ENCODE results near the gene ROCK2.

Gene ROCK2

DNA sequence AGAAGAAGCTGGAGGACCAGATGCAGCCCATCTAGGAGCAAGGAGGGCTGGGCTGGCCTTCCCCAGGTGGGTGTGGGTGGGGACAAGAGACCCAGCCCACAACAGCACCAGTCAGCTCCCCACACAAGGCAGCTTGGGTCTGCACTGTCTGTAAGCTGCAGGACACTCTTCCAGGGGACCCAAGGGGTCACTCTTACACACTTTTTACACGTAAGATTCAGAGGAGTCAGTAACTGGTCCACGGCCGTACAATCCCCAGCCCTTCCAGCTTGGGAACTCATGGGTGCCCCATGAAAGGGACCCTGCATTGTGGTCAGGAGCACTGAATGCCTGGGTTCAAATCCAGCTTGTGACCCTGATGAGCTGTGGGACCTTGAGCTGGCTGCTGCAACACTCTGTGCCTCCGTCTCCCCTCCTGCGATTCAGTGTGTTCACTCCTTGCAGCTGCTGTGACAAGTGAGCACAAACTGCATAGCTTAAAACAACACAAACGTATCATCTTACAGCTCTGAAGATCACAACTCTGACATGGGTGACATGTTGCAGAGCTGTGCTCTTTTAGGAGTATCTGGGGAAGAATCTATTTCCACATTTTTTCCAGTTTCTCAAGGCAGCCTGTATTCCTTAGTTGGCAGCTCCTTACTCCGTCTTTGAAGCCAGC is 200.2 kb downstream of the ROCK2 start:
- DNase-seq = no peak

DNA sequence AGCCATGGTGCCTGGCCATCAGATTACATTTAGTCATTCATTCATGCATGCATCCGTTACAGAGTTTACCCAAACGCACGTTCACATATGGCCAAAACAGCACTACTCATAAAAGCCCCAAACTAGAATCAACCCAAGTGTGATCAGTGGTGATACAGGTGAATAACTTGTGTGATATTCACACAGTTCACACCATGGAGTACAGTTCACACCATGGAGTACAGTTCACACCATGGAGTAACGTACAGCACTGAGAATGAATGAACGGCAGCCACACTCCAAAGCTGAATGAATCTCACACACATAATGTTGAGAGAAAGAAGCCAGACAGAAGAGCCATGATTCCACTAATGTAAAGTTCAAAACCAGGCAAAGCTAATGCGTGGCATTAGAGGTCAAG is 201.4 kb downstream of the ROCK2 start:
- no peak for DNase-seq

DNA sequence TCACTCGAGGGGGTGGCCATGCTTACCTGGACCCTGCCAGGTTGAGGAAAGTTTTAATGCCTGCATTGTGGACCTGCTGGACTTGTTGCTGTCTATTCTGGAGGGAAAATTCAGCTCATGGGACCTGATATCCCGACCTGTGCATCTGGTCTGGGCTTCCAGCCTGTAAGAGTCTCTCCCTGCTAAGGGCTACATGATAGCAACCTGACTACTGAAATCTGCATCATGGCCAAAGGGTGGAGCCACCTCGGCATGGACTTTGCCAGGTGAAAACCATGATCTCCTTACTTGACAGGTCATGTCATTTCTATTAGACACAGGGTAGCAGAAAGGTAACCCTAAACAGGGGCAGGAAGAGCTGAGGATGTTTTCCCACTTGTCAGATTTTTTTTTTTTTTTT is 202.1 kb downstream of the ROCK2 start:
- DNase-seq = no peak

DNA sequence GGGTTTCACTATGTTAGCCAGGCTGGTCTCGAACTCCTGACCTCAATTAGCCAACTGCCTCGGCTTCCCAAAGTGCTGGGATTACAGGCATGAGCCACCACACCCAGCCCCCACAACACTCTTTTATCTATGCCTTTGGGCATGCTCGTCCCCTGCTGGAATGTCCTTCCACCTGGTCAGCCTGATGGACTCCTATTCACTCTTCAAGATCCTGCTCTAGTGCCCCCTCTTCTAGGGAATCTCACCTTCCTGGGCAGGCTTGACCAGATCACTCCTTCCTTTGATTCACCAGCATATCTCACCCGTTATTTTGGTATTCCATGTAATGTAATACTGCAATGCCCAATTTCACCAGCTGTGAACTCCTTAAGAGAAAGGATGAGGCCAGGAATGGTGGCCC is 203.1 kb downstream of the ROCK2 start:
- no peak for DNase-seq

DNA sequence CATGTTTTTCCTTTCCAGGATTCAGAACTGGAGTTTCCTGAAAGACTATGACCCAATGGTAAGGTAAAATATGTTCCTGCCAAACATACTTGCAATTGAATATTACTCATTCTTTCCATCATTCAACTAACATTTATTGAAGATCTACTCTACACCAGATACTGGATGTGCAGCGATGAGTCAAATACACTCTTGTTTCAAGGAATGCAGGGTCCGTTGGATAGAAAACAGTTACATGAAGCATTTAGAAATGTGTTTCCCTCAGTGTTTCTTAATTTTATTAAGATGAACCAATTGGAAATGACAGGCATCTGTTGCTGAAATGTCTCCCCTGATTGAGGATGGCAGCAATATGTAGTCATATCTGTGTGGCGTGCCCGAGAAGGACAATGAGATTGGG is 203.9 kb downstream of the ROCK2 start:
- DNase-seq = no peak

DNA sequence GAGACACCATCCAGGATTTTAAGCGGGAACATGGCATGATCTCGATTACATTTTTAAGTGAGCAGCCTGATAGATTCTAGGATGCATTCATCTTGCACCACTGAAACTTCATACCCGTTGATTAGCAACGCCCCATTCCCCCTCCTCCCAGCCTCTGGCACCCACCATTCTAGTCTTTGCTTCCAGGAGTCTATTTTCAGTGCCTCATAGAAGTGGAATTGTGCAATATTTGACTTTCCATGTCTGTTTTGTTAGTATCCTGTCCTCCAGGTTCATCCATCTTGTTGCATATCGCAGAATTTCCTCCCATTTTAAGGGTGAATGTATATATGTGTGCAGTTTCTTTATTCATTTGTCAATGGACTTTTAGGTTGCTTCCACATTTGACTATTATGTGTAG is 210.1 kb downstream of the ROCK2 start:
- no peak for DNase-seq

DNA sequence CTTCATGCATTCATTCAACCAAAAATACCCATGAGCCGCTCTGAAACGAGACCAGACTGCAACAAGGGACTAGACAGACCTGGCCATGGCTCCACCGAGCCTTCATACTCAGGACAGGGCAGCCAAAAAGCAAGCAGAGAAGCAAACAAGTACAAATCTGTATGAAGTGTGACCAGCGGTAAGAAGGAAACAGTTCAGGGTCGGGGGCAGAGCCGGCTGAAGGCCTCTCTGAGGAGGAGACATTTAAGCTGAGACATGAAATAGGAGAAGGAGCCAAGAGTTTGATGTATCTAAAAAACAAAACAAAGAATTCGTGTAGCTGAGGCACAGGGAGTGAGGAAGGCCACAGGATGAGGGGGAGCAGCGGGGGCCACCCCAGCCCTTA is 210.5 kb downstream of the ROCK2 start:
- DNase-seq = no peak

DNA sequence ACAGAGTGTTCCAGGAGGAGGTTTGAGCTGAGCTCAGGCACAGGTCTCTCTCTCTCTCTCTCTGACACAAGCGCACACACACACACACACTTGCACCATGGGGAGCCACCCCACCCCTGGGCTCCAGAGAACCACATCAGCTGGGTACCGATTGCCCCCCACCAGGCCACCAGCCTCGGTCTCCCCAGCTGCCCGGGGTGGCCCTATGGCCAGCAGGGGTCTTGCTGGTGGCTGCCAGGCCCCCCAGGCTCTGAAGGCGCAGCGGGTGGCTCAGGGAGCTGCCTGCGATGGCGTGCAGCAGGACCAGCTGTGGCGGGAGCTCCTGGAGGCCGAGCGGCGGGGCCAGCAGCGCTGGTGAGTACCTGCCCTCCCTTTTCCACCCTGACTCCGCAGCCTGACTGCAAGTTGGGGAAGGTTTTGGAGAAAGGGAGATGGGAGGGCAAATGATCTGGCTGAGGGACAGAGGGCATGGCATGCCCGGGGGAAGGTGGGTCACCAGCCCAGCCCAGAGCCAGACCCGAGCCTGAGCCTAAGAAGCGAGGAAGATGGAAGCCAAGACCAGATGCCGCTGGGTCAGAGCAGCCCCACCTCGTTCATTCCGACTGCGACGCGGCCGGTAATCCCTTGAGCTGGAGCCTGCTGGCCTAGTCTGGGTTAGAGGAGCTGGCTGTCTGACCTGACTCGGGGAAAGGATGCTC is 211.0 kb downstream of the ROCK2 start:
- DNase-seq = no peak

DNA sequence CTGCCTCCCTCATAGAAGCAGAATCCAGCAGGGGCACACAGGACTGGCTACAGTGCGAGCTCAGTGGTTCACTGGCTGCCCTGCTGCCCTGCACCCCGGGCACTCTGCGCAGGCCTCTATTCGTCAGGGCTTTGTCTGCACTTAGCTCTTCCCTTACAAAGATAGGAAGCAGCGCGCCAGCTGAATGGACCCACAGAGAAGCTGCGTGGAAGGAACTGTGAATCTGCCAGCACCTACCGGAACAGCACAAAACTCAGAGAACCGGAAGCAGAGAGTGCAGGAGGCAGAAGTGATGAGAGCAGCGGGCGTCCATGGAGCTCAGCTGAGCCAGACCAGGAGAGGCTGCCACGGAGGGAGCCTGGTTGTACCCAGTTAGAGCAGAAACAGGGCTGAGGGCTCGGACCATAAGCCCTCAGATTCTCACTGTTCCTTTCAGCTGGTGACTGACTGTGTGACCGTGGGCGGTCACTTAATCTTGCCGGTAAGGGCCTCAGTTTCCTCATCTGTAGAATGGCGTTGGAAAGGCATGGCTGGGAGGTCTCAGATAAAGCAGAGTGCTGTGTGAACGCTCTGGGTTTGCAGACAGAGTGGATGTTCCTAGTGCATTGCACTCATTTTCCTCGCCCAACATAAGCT is 212.3 kb downstream of the ROCK2 start:
- DNase-seq = no peak

DNA sequence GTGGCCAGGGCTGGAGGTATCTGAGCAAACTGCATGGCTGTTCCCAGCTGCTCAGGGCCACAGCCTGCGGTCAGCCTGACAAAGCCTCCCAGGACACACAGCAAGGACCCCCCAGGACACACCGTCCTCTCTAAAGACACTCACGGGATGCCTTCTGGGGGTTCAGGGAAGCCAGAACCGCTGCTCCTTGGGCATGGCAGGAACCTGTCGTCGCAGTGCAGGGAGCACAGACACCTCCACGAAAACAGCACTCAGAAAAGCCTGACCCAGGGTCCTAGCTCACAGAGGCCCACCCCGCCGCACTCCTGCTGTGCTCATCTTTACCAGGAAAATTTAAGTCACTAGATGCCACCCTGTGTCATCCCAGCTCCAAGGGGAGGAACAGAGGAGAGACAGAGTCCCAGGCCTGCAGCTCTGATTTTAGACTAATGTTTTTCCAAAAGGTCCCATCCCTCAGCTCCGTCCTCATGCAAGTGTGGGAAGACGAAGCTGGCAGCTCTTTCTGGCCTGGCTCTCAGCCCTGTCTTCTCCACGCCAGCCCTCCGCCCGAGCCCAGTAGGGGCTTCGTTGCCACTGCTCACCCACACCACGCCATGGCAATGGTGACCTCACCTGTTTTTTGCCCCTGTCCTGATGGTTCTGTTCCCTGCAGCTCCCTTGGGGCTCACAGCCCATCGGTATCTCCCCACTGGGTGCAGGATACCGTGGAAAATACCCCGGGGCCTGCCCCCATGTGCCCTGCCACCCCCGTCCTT is 213.1 kb downstream of the ROCK2 start:
- DNase-seq = no peak

Measured in AML-193 (cell line).